Suprapubic skin (tissue), 4 donors: ENCODE measurements around the gene MBLAC1.

Source experiments
- CTCF ChIP-seq, 2 donors: fragments of 200-600 bp in 1 of 2; fragments of 450-650 bp in 1 of 2; sonication (generic) in 1 of 2; IDR thresholded peaks; one replicate each; pipeline ENCODE4 v1.5.1; 2016 to 2019; ENCODE audit warnings: antibody characterized with exemption in 2 of 2, mild to moderate bottlenecking in 1 of 2, moderate library complexity in 1 of 2
- EP300 ChIP-seq: sonication (generic); formaldehyde crosslinking; IDR thresholded peaks from one replicate; pipeline ENCODE4 v1.6.1; 2017; ENCODE audit warnings: antibody characterized with exemption
- POLR2A ChIP-seq, 2 donors: fragments of 450-650 bp; IDR thresholded peaks; one replicate each; pipeline ENCODE4 v1.6.1; 2017; ENCODE audit warnings: antibody characterized with exemption in 2 of 2, mild to moderate bottlenecking in 2 of 2, moderate library complexity in 2 of 2
- POLR2AphosphoS5 ChIP-seq, 3 donors: sonication (generic); formaldehyde crosslinking; IDR thresholded peaks; one replicate each; pipeline ENCODE4 v1.6.1; 2017; ENCODE audit warnings: antibody characterized with exemption in 3 of 3

GRCh38 chr7:100085515-100085914 lies 41.3 kb upstream of the MBLAC1 start:
- TF ChIP-seq CTCF (IDR thresholded peaks at IDR 0.05) (no peak), POLR2AphosphoS5 (IDR thresholded peaks at IDR 0.05) (no peak), POLR2A (IDR thresholded peaks at IDR 0.05) (no peak), EP300 (no peak)
